Fibroblast of villous mesenchyme (primary cell): Measurements from ENCODE around the gene NT5C1A. TPM values are rescaled to one million over a fixed set of nuclear protein-coding genes. Genes with fewer than 3 reads are reported as not detected.

Experiments
- DNase-seq: peaks from one replicate; pipeline ENCODE4 v3.0.0-alpha.2; 2010; ENCODE audit warnings: low read depth
- H3K4me3 ChIP-seq: 2 replicates; pipeline ENCODE4 v1.5.1; 2011; ENCODE audit warnings: low read depth, mild to moderate bottlenecking, low read length
- total RNA-seq: library from RNA; depleted of rRNA; stranded (reverse); fragments of >200 nt; gene quantifications from 2 replicates; pipeline ENCODE4 v1.2.3, GENCODE V29; 2012
- TF ChIP-seq, protein P1 (sequence below): IDR thresholded peaks from 2 replicates; pipeline ENCODE4 v1.5.1; 2012; ENCODE audit warnings: low read depth, mild to moderate bottlenecking, low read length; ENCODE audit not compliant: insufficient read depth

The NT5C1A gene
- total RNA-seq, 1 donor = not detected

- no peak overlapping the region for H3K4me3 ChIP-seq
- TF ChIP-seq, protein P1, sequence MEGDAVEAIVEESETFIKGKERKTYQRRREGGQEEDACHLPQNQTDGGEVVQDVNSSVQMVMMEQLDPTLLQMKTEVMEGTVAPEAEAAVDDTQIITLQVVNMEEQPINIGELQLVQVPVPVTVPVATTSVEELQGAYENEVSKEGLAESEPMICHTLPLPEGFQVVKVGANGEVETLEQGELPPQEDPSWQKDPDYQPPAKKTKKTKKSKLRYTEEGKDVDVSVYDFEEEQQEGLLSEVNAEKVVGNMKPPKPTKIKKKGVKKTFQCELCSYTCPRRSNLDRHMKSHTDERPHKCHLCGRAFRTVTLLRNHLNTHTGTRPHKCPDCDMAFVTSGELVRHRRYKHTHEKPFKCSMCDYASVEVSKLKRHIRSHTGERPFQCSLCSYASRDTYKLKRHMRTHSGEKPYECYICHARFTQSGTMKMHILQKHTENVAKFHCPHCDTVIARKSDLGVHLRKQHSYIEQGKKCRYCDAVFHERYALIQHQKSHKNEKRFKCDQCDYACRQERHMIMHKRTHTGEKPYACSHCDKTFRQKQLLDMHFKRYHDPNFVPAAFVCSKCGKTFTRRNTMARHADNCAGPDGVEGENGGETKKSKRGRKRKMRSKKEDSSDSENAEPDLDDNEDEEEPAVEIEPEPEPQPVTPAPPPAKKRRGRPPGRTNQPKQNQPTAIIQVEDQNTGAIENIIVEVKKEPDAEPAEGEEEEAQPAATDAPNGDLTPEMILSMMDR = no peak
- DNase-seq = peak; percentile 22
Measured at GRCh38 chr1:39711104-39711965, 39.4 kb upstream of the NT5C1A start.

DNA sequence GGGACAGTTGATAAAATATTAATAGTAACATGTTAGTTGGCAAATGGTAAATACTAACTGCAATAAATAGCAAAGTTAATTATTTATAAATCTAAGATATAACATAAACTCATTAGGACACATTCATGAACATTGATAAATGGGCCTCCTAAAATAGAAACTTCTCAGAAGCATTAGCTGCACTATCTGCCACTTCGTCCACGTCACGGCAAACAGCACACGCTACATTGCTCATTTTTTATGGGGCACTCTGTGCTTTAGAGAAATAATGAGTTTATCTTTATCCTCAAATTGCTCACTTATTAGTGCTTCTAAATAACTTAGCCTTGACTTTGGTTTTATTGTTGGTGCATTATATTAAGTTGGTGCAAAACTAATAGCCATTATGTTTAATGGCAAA, 35.6 kb upstream of the NT5C1A start:
- DNase-seq = no peak
- TF ChIP-seq, protein P1 = no peak
- no peak overlapping the region for H3K4me3 ChIP-seq

- DNase-seq = no peak
- TF ChIP-seq, protein P1 = no peak
Measured at GRCh38 chr1:39704757-39705156, 32.9 kb upstream of the NT5C1A start.

DNA sequence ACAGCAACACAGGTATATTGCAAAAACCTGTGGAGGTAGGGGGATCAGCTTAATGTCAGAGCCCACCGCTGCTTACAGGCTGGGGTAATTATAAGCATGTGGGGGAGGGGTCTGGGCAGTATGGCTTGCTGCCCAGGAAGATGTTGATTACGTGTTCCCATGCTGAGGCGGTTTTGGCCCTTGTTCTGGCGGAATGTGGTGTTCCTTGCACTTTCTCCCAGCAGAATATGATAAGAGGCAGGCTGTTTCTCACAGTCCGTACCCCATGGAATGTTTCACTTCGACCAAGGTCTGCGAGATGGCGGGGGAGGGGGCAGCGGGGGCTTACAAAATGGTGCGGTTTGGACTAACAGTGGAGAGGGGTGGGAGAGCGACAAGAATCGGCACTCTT, 29.1 kb upstream of the NT5C1A start:
- peak overlapping the region; percentile 6 for H3K4me3 ChIP-seq
- TF ChIP-seq, protein P1 = no peak
- peak; percentile 69 for DNase-seq

More at GRCh38 chr1:39704757-39705156, 32.9 kb upstream of the NT5C1A start:
- H3K4me3 ChIP-seq = no peak overlapping the region

GRCh38 chr1:39700348-39700747, 28.4 kb upstream of the NT5C1A start:
- no peak for DNase-seq
- TF ChIP-seq, protein P1 = no peak

DNA sequence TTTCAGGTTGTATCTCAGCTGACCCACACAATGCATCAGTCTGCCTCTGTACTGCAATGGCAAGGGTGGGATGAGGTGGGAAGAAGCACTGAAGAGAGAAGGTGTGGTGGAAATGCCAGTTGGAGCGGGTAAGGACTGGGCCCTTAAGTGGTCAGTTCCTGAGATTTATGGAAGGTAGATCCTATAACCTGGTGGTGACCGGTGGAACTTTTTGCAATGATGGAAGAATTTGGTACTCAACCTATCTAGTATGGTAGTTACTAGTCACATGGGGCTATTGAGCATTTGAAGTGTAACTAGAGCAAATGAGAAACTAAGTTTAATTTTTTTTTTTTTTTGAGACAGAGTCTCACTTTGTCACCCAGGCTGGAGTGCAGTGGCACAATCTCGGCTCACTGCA, 27.5 kb upstream of the NT5C1A start:
- H3K4me3 ChIP-seq = no peak overlapping the region
- no peak for DNase-seq
- TF ChIP-seq, protein P1 = peak; percentile 16

More at GRCh38 chr1:39700348-39700747, 28.4 kb upstream of the NT5C1A start:
- no peak overlapping the region for H3K4me3 ChIP-seq
